Measurements from ENCODE around the gene HECTD1.
"Not testable (repeated sequence)": the region's sequence is repeated elsewhere in the genome, so short reads cannot be mapped to it uniquely, and the experiment has no call there.

HECTD1 gene

DNA sequence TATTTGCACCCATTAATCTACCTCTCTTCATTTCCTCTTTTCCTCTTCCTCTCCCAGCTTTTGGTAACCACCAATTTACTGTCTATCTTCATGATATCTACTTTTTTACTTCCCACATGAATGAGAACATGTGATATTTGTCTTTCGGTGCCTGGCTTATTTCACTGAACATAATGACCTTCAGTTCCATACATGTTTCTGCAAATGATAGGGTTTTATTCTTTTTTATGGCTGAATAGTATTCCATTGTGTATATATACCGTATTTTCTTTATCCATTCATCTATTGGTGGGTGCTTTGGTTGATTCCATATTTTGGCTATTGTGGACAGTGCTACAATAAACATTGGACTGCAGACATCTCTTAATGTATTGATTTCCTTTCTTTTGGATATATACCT, 132.4 kb downstream of the HECTD1 start:
- Histone ChIP-seq H4K20me1 (no peaks in the 10 kb centered on the region), H3K36me3 (peaks cover 0 to 34% (median 8%) of the 10 kb centered on the region in 11 experiments; a peak in 9 of 22 replicates), H3K9ac (no peak overlapping the region), H3K9me3 (replicated peaks in 1 of 11) (peaks cover 0 to 7% (median 0%) of the 10 kb centered on the region in 11 experiments; a peak in 3 of 22 replicates), H3K4me3 (no peak overlapping the region), H3K4me2 (no peak overlapping the region), H3K4me1 (no peaks in the 10 kb centered on the region), H3K27me3 (no peaks in the 10 kb centered on the region), H3K27ac (no peak overlapping the region)
- TF ChIP-seq Cebpa-rat (IDR thresholded peaks at IDR 0.05) = no peak

DNA sequence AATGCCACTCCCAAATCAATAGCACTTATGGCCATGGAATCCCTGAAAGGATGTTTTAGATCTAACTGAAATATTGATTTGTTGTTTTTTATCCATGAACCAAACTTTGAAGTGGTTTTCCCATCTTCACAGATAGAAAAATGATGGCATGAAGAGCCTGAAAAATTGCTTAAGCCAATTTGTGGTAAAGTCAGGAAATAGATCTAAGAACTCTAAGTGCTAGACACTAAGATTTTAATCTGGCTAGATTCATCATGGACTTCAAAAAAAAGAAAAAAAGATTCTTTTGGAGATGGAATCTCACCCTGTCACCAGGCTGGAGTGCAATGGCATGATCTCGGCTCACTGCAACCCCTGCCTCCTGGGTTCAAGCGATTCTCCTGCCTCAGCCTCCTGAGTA, 136.4 kb downstream of the HECTD1 start:
- peaks cover 0 to 7% (median 0%) of the 10 kb centered on the region in 11 experiments; a peak in 3 of 22 replicates for H3K9me3 ChIP-seq (replicated peaks in 1 of 11)
- no peak overlapping the region for H3K4me3 ChIP-seq
- peaks cover 0 to 11% (median 0%) of the 10 kb centered on the region in 10 experiments; a peak in 2 of 20 replicates for H3K4me1 ChIP-seq
- no peak overlapping the region for H3K4me2 ChIP-seq
- H3K9ac ChIP-seq = no peak overlapping the region
- no peaks in the 10 kb centered on the region for H4K20me1 ChIP-seq
- H3K27me3 ChIP-seq = no peaks in the 10 kb centered on the region
- no peak overlapping the region for H3K27ac ChIP-seq
- TF ChIP-seq Cebpa-rat (IDR thresholded peaks at IDR 0.05) = no peak
- H3K36me3 ChIP-seq = peaks cover 0 to 42% (median 9%) of the 10 kb centered on the region in 11 experiments; a peak in 10 of 22 replicates

DNA sequence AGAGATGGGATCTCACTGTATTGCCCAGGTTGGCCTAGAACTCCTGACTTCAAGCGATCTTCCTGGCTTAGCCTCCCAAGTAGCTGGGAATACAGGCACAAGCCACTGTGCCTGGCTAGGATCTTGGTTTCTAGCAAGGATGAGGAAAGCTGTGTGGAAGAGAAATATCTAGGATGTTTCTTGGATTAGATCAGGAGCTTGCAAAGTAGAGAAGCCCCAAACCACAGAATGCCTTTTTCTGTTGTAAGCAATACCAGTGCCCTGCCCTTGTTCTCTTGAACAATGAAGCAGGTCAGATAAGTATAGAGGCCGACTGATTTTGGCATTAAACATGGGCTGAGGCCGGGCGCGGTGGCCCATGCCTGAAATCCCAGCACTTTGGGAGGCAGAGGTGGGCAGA, 137.2 kb downstream of the HECTD1 start:
- Histone ChIP-seq H3K9ac (no peak overlapping the region), H3K9me3 (replicated peaks in 1 of 11) (peaks cover 0 to 5% (median 0%) of the 10 kb centered on the region in 11 experiments; a peak in 3 of 22 replicates), H3K4me2 (no peak overlapping the region), H3K36me3 (peaks cover 0 to 42% (median 9%) of the 10 kb centered on the region in 11 experiments; a peak in 10 of 22 replicates), H3K4me3 (no peak overlapping the region), H3K4me1 (peaks cover 0 to 11% (median 0%) of the 10 kb centered on the region in 10 experiments; a peak in 2 of 20 replicates), H3K27me3 (no peaks in the 10 kb centered on the region), H4K20me1 (no peaks in the 10 kb centered on the region), H3K27ac (no peak overlapping the region)
- no peak for TF ChIP-seq Cebpa-rat (IDR thresholded peaks at IDR 0.05)

DNA sequence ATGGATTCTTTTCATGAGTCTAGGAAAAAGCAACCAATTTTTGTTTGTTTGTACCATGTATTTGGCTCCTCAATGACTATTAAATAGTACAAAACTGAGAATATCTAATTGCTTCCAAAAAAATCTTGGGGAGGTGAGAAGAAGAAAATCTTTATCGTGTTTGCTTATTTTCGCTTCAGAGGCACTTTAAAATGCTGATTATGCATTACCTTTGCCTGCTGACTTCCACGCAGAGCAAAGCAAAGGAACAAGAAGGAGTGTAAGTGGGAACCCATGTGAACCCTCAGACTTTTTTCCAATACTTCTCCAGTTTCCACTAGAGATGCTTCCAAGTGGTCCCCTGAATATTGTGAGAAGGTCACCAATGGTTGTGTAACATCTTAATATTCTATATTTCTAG, 138.2 kb downstream of the HECTD1 start:
- TF ChIP-seq Cebpa-rat (IDR thresholded peaks at IDR 0.05) = no peak
- peaks cover 0 to 35% (median 5%) of the 10 kb centered on the region in 11 experiments; a peak in 9 of 22 replicates for H3K36me3 ChIP-seq
- H3K4me1 ChIP-seq = peaks cover 0 to 11% (median 0%) of the 10 kb centered on the region in 10 experiments; a peak in 2 of 20 replicates

DNA sequence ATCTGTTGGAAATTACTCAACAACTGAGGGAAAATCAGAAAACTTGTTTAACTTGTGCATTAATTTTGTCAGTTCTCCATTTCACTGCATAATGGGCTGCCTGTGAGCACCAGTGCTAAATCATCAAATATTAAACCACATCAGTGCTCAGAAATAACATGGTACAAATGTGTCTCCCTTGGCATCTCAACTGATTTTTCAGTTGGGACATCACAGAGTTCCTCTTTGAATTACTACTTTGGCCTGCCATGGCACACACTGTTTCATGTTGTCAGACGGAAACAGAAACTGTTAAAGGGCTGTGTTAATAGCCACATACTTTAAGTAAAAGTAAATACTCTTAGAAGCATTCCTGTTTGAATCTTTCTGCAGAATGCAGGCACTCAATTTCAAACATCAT, 139.4 kb downstream of the HECTD1 start:
- TF ChIP-seq Cebpa-rat (IDR thresholded peaks at IDR 0.05) = no peak
- H3K36me3 ChIP-seq = peaks cover 0 to 27% (median 4%) of the 10 kb centered on the region in 11 experiments; a peak in 9 of 22 replicates
- peak overlapping the region in 2 of 11 experiments; percentile 9 to 24; a peak in 2 of 22 replicates for H3K4me2 ChIP-seq
- no peak overlapping the region for H3K4me3 ChIP-seq
- peaks cover 0 to 11% (median 0%) of the 10 kb centered on the region in 10 experiments; a peak in 2 of 20 replicates for H3K4me1 ChIP-seq
- H3K27me3 ChIP-seq = no peaks in the 10 kb centered on the region
- H3K9ac ChIP-seq = no peak overlapping the region
- no peaks in the 10 kb centered on the region for H4K20me1 ChIP-seq
- H3K27ac ChIP-seq = no peak overlapping the region
- no peaks in the 10 kb centered on the region for H3K9me3 ChIP-seq (replicated peaks in 1 of 11)

More for the DNA sequence above, 138.2 kb downstream of the HECTD1 start:
- H4K20me1 ChIP-seq = no peaks in the 10 kb centered on the region
- H3K9ac ChIP-seq = no peak overlapping the region
- no peak overlapping the region for H3K4me2 ChIP-seq
- H3K27ac ChIP-seq = no peak overlapping the region
- H3K4me3 ChIP-seq = no peak overlapping the region
- no peaks in the 10 kb centered on the region for H3K27me3 ChIP-seq
- H3K9me3 ChIP-seq (replicated peaks in 1 of 11) = no peaks in the 10 kb centered on the region

DNA sequence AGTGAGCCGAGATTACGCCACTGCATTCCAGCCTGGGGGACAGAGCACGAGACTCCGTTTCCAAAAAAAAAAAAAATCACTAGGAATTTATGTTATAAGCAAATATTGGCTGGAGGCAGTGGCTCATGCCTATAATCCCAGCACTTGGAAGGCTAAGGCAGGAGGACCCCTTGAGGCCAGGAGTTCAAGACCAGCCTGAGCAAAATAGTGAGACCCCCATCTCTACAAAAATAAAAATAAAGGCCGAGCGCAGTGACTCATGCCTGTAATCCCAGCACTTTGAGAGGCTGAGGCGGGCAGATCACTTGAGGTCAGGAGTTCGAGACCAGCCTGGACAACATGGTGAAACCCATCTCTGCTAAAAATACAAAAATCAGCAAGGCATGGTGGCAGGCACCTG, 144.7 kb downstream of the HECTD1 start:
- not testable (repeated sequence) for H3K9ac ChIP-seq; H3K36me3 ChIP-seq; H3K4me3 ChIP-seq; H3K27ac ChIP-seq; H3K4me2 ChIP-seq; H3K27me3 ChIP-seq; H3K9me3 ChIP-seq (replicated peaks in 1 of 11); H4K20me1 ChIP-seq
- peaks cover 0 to 18% (median 6%) of the 10 kb centered on the region in 10 experiments; a peak in 10 of 20 replicates for H3K4me1 ChIP-seq

DNA sequence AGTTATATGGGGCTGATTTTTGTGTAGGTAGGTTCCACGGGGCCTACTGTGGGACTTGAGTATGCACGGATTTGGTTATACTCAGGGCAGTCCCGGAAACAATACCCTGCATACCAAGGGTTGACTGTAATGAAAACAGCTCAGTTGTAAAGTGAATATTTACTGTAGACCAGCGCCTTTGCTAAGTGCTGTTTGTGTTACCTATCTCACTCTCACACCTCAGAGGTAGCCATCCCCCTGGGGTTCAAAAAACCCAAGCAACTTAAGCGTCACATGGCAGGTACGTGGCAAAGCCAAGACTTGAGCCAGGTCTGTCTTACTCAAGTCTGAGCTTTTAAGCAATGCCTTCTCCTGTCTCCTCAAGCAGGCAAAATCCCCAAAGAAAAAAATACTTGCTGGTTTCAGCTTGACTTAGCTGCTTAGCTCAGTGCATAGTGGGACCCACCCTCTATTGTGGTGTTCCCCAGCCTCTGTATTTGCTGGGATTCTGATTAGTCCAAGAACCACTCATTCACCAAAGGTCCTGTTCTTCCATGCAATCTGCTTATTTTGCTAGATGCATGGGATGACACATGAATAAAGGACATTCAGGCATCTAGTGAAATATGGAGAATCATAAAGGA, 147.2 kb downstream of the HECTD1 start:
- H3K36me3 ChIP-seq = no peaks in the 10 kb centered on the region
- no peak overlapping the region for H3K27ac ChIP-seq

DNA sequence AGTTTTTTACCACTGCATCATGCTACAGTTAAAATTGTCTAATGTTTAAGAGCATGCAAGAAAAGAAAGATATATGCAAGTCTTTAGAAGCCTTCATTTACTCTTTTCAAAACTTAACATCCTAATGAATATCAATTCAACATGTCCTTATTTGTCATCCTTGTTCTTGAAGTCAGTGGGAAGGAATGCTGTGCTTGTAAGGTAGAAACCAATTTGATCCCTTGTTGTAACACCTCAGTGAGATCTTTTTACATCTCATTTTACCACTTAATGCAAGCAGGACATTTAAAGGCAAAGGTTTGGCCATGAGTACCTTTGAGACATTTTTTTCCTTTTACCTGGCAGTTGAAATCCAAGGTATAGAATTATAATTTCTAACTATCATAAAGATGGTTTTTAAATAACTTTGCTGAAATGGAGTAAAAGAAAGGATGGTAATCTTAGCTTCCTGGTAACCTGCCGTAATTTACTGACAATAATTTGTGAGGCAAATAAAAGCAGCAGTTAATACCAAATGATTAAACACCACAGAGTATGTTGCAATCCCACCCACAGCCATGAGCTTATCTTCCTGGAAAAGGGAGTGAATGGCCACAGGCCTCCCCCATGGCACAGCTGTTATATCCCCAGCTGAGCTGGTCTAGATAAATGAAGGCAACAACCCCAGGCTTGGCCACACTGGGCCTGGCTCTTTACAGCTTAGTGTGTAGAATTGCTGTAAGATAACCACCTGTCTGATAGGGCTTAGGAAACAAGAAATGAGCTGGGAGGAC, 148.3 kb downstream of the HECTD1 start:
- Histone ChIP-seq H3K9me3 (replicated peaks in 1 of 11) (no peaks in the 10 kb centered on the region), H3K36me3 (no peaks in the 10 kb centered on the region), H3K27ac (no peak overlapping the region; a peak in 1 of 22 replicates), H3K27me3 (no peaks in the 10 kb centered on the region), H3K4me2 (peak overlapping the region in 7 of 11 experiments; percentile 26 to 68 (median 51); a peak in 11 of 22 replicates), H3K4me1 (peaks cover 0 to 18% (median 6%) of the 10 kb centered on the region in 10 experiments; a peak in 10 of 20 replicates), H4K20me1 (no peaks in the 10 kb centered on the region), H3K9ac (0 out of 22 replicates have a peak overlapping the region, but pooled peaks of 1 of the 11 experiments have one; percentile 9), H3K4me3 (no peak overlapping the region)
- peak in 5 of 11 experiments; percentile 21 to 66 (median 42); a peak in 4 of 22 replicates for TF ChIP-seq Cebpa-rat (IDR thresholded peaks at IDR 0.05)

More for the DNA sequence above, 147.2 kb downstream of the HECTD1 start:
- no peak for TF ChIP-seq Cebpa-rat (IDR thresholded peaks at IDR 0.05)
- no peak overlapping the region for H3K4me3 ChIP-seq
- H3K4me2 ChIP-seq = no peak overlapping the region
- H4K20me1 ChIP-seq = no peaks in the 10 kb centered on the region
- H3K9me3 ChIP-seq (replicated peaks in 1 of 11) = no peaks in the 10 kb centered on the region
- no peak overlapping the region for H3K9ac ChIP-seq
- no peaks in the 10 kb centered on the region for H3K27me3 ChIP-seq
- peaks cover 0 to 18% (median 6%) of the 10 kb centered on the region in 10 experiments; a peak in 10 of 20 replicates for H3K4me1 ChIP-seq

DNA sequence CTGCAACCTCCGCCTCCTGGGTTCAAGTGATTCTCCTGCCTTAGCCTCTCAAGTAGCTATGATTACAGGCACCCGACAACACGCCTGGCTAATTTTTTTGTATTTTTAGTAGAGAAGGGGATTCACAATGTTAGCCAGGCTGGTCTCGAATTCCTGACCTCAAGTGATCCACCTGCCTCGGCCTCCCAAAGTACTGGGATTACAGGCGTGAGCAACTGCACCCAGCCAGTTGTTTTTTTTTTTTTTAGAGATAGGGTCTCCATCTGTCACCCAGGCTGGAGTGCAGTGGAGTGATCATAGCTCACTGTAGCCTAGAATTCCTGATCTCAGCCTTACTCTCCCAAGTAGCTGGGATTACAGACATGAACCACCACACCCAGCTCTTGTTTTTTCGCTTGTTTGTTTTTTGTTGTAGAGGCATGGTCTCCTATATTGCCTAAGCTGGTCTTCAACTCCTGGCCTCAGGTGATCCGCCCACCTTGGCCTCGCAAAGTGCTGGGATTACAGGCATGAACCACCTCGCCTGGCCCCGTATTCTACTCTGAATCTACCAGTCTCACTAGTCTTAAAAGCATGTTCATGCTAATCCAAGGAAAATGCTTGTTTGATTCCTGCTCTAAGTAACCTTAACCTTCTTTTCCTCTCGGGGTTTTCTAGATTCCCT, 149.8 kb downstream of the HECTD1 start:
- no peak overlapping the region for H3K4me3 ChIP-seq
- H3K9me3 ChIP-seq (replicated peaks in 1 of 11) = no peaks in the 10 kb centered on the region
- TF ChIP-seq Cebpa-rat (IDR thresholded peaks at IDR 0.05) = no peak
- H3K4me2 ChIP-seq = no peak overlapping the region
- H3K27ac ChIP-seq = no peak overlapping the region
- no peak overlapping the region for H3K9ac ChIP-seq
- no peaks in the 10 kb centered on the region for H3K27me3 ChIP-seq
- H4K20me1 ChIP-seq = no peaks in the 10 kb centered on the region
- H3K36me3 ChIP-seq = no peaks in the 10 kb centered on the region
- peaks cover 0 to 18% (median 6%) of the 10 kb centered on the region in 10 experiments; a peak in 10 of 20 replicates for H3K4me1 ChIP-seq
